GM18868 (cell line): ENCODE results near the gene DIAPH1.

Source experiments
- ATAC-seq: cut with Tn5 transposase; IDR thresholded peaks from one replicate; pipeline ENCODE4 v1.9.1; 2021; ENCODE audit warnings: mild to moderate bottlenecking, moderate library complexity; ENCODE audit not compliant: unreplicated experiment

DIAPH1 gene

GRCh38 chr5:141522301-141522700 is 96.5 kb downstream of the DIAPH1 start:
- no peak for ATAC-seq

GRCh38 chr5:141521244-141521781 is 97.5 kb downstream of the DIAPH1 start:
- ATAC-seq, result no peak

- no peak for ATAC-seq
Measured at GRCh38 chr5:141519605-141520565, 98.9 kb downstream of the DIAPH1 start.

GRCh38 chr5:141518618-141519015 is 100.2 kb downstream of the DIAPH1 start:
- ATAC-seq, result no peak

- no peak for ATAC-seq
Measured at GRCh38 chr5:141517880-141518617, 100.8 kb downstream of the DIAPH1 start.

- ATAC-seq, result no peak
Measured at GRCh38 chr5:141517312-141517711, 101.5 kb downstream of the DIAPH1 start.

- no peak for ATAC-seq
Measured at GRCh38 chr5:141516672-141517025, 102.2 kb downstream of the DIAPH1 start.

GRCh38 chr5:141515946-141516671 is 102.7 kb downstream of the DIAPH1 start:
- ATAC-seq, result no peak

- no peak for ATAC-seq
Measured at GRCh38 chr5:141515141-141515540, 103.7 kb downstream of the DIAPH1 start.

GRCh38 chr5:141514330-141515133 is 104.3 kb downstream of the DIAPH1 start:
- peak; percentile 9 for ATAC-seq

- ATAC-seq, result peak; percentile 51
Measured at GRCh38 chr5:141513627-141514329, 105.0 kb downstream of the DIAPH1 start.

GRCh38 chr5:141512911-141513626 is 105.7 kb downstream of the DIAPH1 start:
- no peak for ATAC-seq

GRCh38 chr5:141512390-141512910 is 106.3 kb downstream of the DIAPH1 start:
- ATAC-seq, result no peak

- ATAC-seq, result no peak
Measured at GRCh38 chr5:141511771-141512325, 107.0 kb downstream of the DIAPH1 start.

GRCh38 chr5:141510850-141511601 is 107.8 kb downstream of the DIAPH1 start:
- ATAC-seq, result peak; percentile 44

GRCh38 chr5:141510160-141510559 is 108.6 kb downstream of the DIAPH1 start:
- ATAC-seq, result no peak

- ATAC-seq, result peak; percentile 19
Measured at GRCh38 chr5:141508798-141509611, 109.8 kb downstream of the DIAPH1 start.
